ENCODE data around the gene BAMBI. TPM values are rescaled to one million over a fixed set of nuclear protein-coding genes. Genes with fewer than 3 reads are reported as not detected.

Gene BAMBI
- polyA plus RNA-seq, 1 donor from 2014 or later = 0.54 TPM

- H3K9me2 ChIP-seq (ENCODE audit: insufficient read depth, low read length) = no peaks in the 10 kb centered on the region
- H3K36me3 ChIP-seq (ENCODE audit: insufficient read depth, low read length) = no peaks in the 10 kb centered on the region
- H3K4me3 ChIP-seq (ENCODE audit: low read length) = no peak overlapping the region
- no peaks in the 10 kb centered on the region for H4K20me1 ChIP-seq (ENCODE audit: insufficient read depth)
- H3K27ac ChIP-seq (ENCODE audit: low read length) = no peak overlapping the region
- H3K9me3 ChIP-seq (ENCODE audit: low read length) = no peaks in the 10 kb centered on the region
- no peak overlapping the region for H3K9ac ChIP-seq (ENCODE audit: low read length)
- H3K4me2 ChIP-seq (ENCODE audit: low read length) = no peak overlapping the region
- no peaks in the 10 kb centered on the region for H3K27me3 ChIP-seq (ENCODE audit: insufficient read depth, low read depth, low read length)
- no peak for TF ChIP-seq SMC3 (conservative IDR thresholded peaks at IDR 0.05; ENCODE audit: poor library complexity)
- no peak for TF ChIP-seq REST (IDR thresholded peaks at IDR 0.05; ENCODE audit: borderline replicate concordance)
- TF ChIP-seq MXI1 (conservative IDR thresholded peaks at IDR 0.05; ENCODE audit: poor library complexity, severe bottlenecking) = no peak
- TF ChIP-seq TAF1 (IDR thresholded peaks at IDR 0.05; ENCODE audit: low read depth) = no peak
- TF ChIP-seq POLR2AphosphoS5 (IDR thresholded peaks at IDR 0.05) = no peak
- TF ChIP-seq EP300 (conservative IDR thresholded peaks at IDR 0.05; ENCODE audit: poor library complexity, severe bottlenecking) = no peak
- TF ChIP-seq EZH2 (IDR thresholded peaks at IDR 0.05; ENCODE audit: borderline replicate concordance, insufficient read depth, low read length, poor library complexity, severe bottlenecking) = no peak
- no peak for TF ChIP-seq CTCF (IDR thresholded peaks at IDR 0.05; ENCODE audit: poor library complexity, severe bottlenecking)
- TF ChIP-seq RAD21 (conservative IDR thresholded peaks at IDR 0.05) = no peak
- no peaks in the 10 kb centered on the region for H3K79me2 ChIP-seq (replicated peaks; ENCODE audit: insufficient read depth, low read length)
- H3F3A ChIP-seq (ENCODE audit: insufficient read depth, low read length, poor library complexity, severe bottlenecking) = no peaks in the 10 kb centered on the region
- no peak overlapping the region for H2AFZ ChIP-seq (ENCODE audit: low read depth, low read length)
Observed at GRCh38 chr10:28638392-28638791, 38.9 kb upstream of the BAMBI start.

GRCh38 chr10:28640551-28640950 is 36.8 kb upstream of the BAMBI start:
- H3K9ac ChIP-seq (ENCODE audit: low read length) = no peak overlapping the region
- H2AFZ ChIP-seq (ENCODE audit: low read depth, low read length) = no peak overlapping the region
- no peaks in the 10 kb centered on the region for H3K36me3 ChIP-seq (ENCODE audit: insufficient read depth, low read length)
- H4K20me1 ChIP-seq (ENCODE audit: insufficient read depth) = no peaks in the 10 kb centered on the region
- H3F3A ChIP-seq (ENCODE audit: insufficient read depth, low read length, poor library complexity, severe bottlenecking) = no peaks in the 10 kb centered on the region
- H3K27me3 ChIP-seq (ENCODE audit: insufficient read depth, low read depth, low read length) = no peaks in the 10 kb centered on the region
- no peak overlapping the region for H3K4me2 ChIP-seq (ENCODE audit: low read length)
- H3K79me2 ChIP-seq (replicated peaks; ENCODE audit: insufficient read depth, low read length) = no peaks in the 10 kb centered on the region
- no peak overlapping the region for H3K4me3 ChIP-seq (ENCODE audit: low read length)
- no peaks in the 10 kb centered on the region for H3K9me3 ChIP-seq (ENCODE audit: low read length)
- no peak overlapping the region for H3K27ac ChIP-seq (ENCODE audit: low read length)
- H3K9me2 ChIP-seq (ENCODE audit: insufficient read depth, low read length) = no peaks in the 10 kb centered on the region
- TF ChIP-seq RAD21 (conservative IDR thresholded peaks at IDR 0.05) = no peak
- TF ChIP-seq EZH2 (IDR thresholded peaks at IDR 0.05; ENCODE audit: borderline replicate concordance, insufficient read depth, low read length, poor library complexity, severe bottlenecking) = no peak
- no peak for TF ChIP-seq EP300 (conservative IDR thresholded peaks at IDR 0.05; ENCODE audit: poor library complexity, severe bottlenecking)
- TF ChIP-seq CTCF (IDR thresholded peaks at IDR 0.05; ENCODE audit: poor library complexity, severe bottlenecking) = no peak
- no peak for TF ChIP-seq TAF1 (IDR thresholded peaks at IDR 0.05; ENCODE audit: low read depth)
- TF ChIP-seq POLR2AphosphoS5 (IDR thresholded peaks at IDR 0.05) = no peak
- no peak for TF ChIP-seq SMC3 (conservative IDR thresholded peaks at IDR 0.05; ENCODE audit: poor library complexity)
- no peak for TF ChIP-seq MXI1 (conservative IDR thresholded peaks at IDR 0.05; ENCODE audit: poor library complexity, severe bottlenecking)
- TF ChIP-seq REST (IDR thresholded peaks at IDR 0.05; ENCODE audit: borderline replicate concordance) = no peak
